ENCODE results near the gene NCAM2. TPM values are rescaled to one million over a fixed set of nuclear protein-coding genes. Genes with fewer than 3 reads are reported as not detected.
A peak's percentile ranks its signal among the peaks of the same experiment; 100 is the strongest.

Gene NCAM2
- total RNA-seq, 1 donor from 2014 or later: 0.84 TPM

- Mint-ChIP-seq H3K27me3 (ENCODE audit: insufficient read depth, low read depth) (no peaks in the 10 kb centered on the region), H3K27ac (no peak overlapping the region), H3K9me3 (no peaks in the 10 kb centered on the region), H3K4me3 (no peak overlapping the region), H3K36me3 (no peaks in the 10 kb centered on the region), H3K4me1 (no peaks in the 10 kb centered on the region)
- Histone ChIP-seq H3K9ac (no peak overlapping the region), H3K9me3 (ENCODE audit: low read depth) (no peaks in the 10 kb centered on the region), H3K27ac (no peak overlapping the region), H3F3A (ENCODE audit: low read depth) (no peaks in the 10 kb centered on the region), H4K20me1 (ENCODE audit: low read depth) (no peaks in the 10 kb centered on the region), H3K4me1 (no peaks in the 10 kb centered on the region), H3K4me3 (no peak overlapping the region), H3K36me3 (no peaks in the 10 kb centered on the region), H3K4me2 (no peak overlapping the region), H2AFZ (replicated peaks) (no peak overlapping the region), H3K79me2 (ENCODE audit: low read depth) (no peaks in the 10 kb centered on the region), H3K27me3 (no peaks in the 10 kb centered on the region)
- no peak for DNase-seq (ENCODE audit: low spot score)
- no peak for TF ChIP-seq EZH2 (IDR thresholded peaks at IDR 0.05)
- TF ChIP-seq, protein P1, sequence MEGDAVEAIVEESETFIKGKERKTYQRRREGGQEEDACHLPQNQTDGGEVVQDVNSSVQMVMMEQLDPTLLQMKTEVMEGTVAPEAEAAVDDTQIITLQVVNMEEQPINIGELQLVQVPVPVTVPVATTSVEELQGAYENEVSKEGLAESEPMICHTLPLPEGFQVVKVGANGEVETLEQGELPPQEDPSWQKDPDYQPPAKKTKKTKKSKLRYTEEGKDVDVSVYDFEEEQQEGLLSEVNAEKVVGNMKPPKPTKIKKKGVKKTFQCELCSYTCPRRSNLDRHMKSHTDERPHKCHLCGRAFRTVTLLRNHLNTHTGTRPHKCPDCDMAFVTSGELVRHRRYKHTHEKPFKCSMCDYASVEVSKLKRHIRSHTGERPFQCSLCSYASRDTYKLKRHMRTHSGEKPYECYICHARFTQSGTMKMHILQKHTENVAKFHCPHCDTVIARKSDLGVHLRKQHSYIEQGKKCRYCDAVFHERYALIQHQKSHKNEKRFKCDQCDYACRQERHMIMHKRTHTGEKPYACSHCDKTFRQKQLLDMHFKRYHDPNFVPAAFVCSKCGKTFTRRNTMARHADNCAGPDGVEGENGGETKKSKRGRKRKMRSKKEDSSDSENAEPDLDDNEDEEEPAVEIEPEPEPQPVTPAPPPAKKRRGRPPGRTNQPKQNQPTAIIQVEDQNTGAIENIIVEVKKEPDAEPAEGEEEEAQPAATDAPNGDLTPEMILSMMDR (IDR thresholded peaks at IDR 0.05): no peak
- no peak for TF ChIP-seq EZH2phosphoT487 (IDR thresholded peaks at IDR 0.05)
Observed at GRCh38 chr21:21247424-21247823, 249.2 kb downstream of the NCAM2 start.

- no peak overlapping the region for H3K4me2 ChIP-seq
- no peaks in the 10 kb centered on the region for H3K9me3 ChIP-seq (ENCODE audit: low read depth)
- TF ChIP-seq, protein P1 (IDR thresholded peaks at IDR 0.05): no peak
- no peak for TF ChIP-seq EZH2phosphoT487 (IDR thresholded peaks at IDR 0.05)
- TF ChIP-seq EZH2 (IDR thresholded peaks at IDR 0.05): no peak
- no peak for DNase-seq (ENCODE audit: low spot score)
- H3K4me1 Mint-ChIP-seq: peaks cover 3% of the 10 kb centered on the region
- peaks cover 2% of the 10 kb centered on the region for H3K9me3 Mint-ChIP-seq
- no peaks in the 10 kb centered on the region for H3K27me3 Mint-ChIP-seq (ENCODE audit: insufficient read depth, low read depth)
- no peaks in the 10 kb centered on the region for H3K36me3 Mint-ChIP-seq
- H3K4me1 ChIP-seq: no peaks in the 10 kb centered on the region
- H3K27ac Mint-ChIP-seq: no peak overlapping the region
- no peak overlapping the region for H2AFZ ChIP-seq (replicated peaks)
- no peaks in the 10 kb centered on the region for H3K79me2 ChIP-seq (ENCODE audit: low read depth)
- H3K9ac ChIP-seq: no peak overlapping the region
- no peak overlapping the region for H3K4me3 ChIP-seq
- no peaks in the 10 kb centered on the region for H4K20me1 ChIP-seq (ENCODE audit: low read depth)
- no peak overlapping the region for H3K27ac ChIP-seq
- no peaks in the 10 kb centered on the region for H3K27me3 ChIP-seq
- no peak overlapping the region for H3K4me3 Mint-ChIP-seq
- H3F3A ChIP-seq (ENCODE audit: low read depth): peaks cover 8% of the 10 kb centered on the region
- no peaks in the 10 kb centered on the region for H3K36me3 ChIP-seq
Observed at GRCh38 chr21:21262048-21262447, 263.8 kb downstream of the NCAM2 start.

DNA sequence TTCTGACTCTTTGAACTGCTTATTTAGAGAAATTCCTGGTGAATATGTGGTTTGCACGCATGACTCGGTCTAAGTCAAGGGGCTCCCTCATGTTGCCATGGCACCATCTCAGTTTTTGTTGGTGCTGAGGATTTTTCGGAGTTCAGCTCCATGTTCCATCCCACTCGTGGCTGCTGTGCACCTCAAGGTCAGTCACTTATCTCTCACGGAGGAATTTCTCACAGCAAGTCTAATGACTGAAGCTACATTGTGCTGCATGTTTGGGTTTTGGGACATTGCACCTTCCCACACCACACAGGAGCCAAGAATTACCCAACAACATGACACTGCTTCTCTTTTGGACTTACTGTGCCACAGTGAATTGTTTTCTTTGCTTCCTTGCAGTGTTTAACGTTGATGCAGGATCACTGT, 269.9 kb downstream of the NCAM2 start:
- Histone ChIP-seq H2AFZ (replicated peaks) (peak overlapping the region; percentile 47), H3K9me3 (ENCODE audit: low read depth) (no peaks in the 10 kb centered on the region), H3K27me3 (no peaks in the 10 kb centered on the region), H3F3A (ENCODE audit: low read depth) (peaks cover 8% of the 10 kb centered on the region), H3K9ac (no peak overlapping the region), H3K79me2 (ENCODE audit: low read depth) (no peaks in the 10 kb centered on the region), H3K4me2 (no peak overlapping the region), H3K4me1 (no peaks in the 10 kb centered on the region), H3K27ac (no peak overlapping the region), H3K4me3 (no peak overlapping the region), H3K36me3 (no peaks in the 10 kb centered on the region), H4K20me1 (ENCODE audit: low read depth) (no peaks in the 10 kb centered on the region)
- Mint-ChIP-seq H3K4me3 (no peak overlapping the region), H3K9me3 (no peaks in the 10 kb centered on the region), H3K36me3 (no peaks in the 10 kb centered on the region), H3K27ac (no peak overlapping the region), H3K27me3 (ENCODE audit: insufficient read depth, low read depth) (no peaks in the 10 kb centered on the region), H3K4me1 (peaks cover 9% of the 10 kb centered on the region)
- DNase-seq (ENCODE audit: low spot score): no peak
- TF ChIP-seq EZH2 (IDR thresholded peaks at IDR 0.05): no peak

- H3K9ac ChIP-seq: no peak overlapping the region
- Mint-ChIP-seq H3K27ac (no peak overlapping the region), H3K9me3 (no peaks in the 10 kb centered on the region), H3K4me3 (no peak overlapping the region), H3K4me1 (peaks cover 9% of the 10 kb centered on the region), H3K36me3 (no peaks in the 10 kb centered on the region), H3K27me3 (ENCODE audit: insufficient read depth, low read depth) (no peaks in the 10 kb centered on the region)
- no peak overlapping the region for H3K4me3 ChIP-seq
- H3K4me2 ChIP-seq: no peak overlapping the region
- DNase-seq (ENCODE audit: low spot score): no peak
- H3K27ac ChIP-seq: no peak overlapping the region
- H3K79me2 ChIP-seq (ENCODE audit: low read depth): no peaks in the 10 kb centered on the region
- H3K9me3 ChIP-seq (ENCODE audit: low read depth): no peaks in the 10 kb centered on the region
- H3K36me3 ChIP-seq: no peaks in the 10 kb centered on the region
- no peaks in the 10 kb centered on the region for H3K27me3 ChIP-seq
- no peak overlapping the region for H2AFZ ChIP-seq (replicated peaks)
- no peaks in the 10 kb centered on the region for H4K20me1 ChIP-seq (ENCODE audit: low read depth)
- no peak for TF ChIP-seq EZH2 (IDR thresholded peaks at IDR 0.05)
- TF ChIP-seq, protein P1 (IDR thresholded peaks at IDR 0.05): no peak
- TF ChIP-seq EZH2phosphoT487 (IDR thresholded peaks at IDR 0.05): no peak
- H3F3A ChIP-seq (ENCODE audit: low read depth): peaks cover 8% of the 10 kb centered on the region
- no peaks in the 10 kb centered on the region for H3K4me1 ChIP-seq
Observed at GRCh38 chr21:21268885-21269284, 270.7 kb downstream of the NCAM2 start.

All from neural progenitor cell (in vitro differentiated cells).